HepG2 (cell line): ENCODE measurements around the gene IQCN. TPM values are rescaled to one million over a fixed set of nuclear protein-coding genes. Genes with fewer than 3 reads are reported as not detected.
A peak's percentile ranks its signal among the peaks of the same experiment; 100 is the strongest.

Experiments
- ARHGAP35 ChIP-seq: sonication (generic); formaldehyde crosslinking; IDR thresholded peaks from 2 replicates; pipeline ENCODE4 v1.9.0; 2022; ENCODE audit warnings: mild to moderate bottlenecking, inconsistent platforms, moderate library complexity, missing genetic modification reagents, borderline replicate concordance
- BHLHE40 ChIP-seq: IDR thresholded peaks from 2 replicates; pipeline ENCODE4 v1.6.1; 2011; ENCODE audit warnings: low read length, improper control_type of control experiment
- CENPT ChIP-seq: sonication (generic); formaldehyde crosslinking; IDR thresholded peaks from 2 replicates; pipeline ENCODE4 v1.8.0; 2022; ENCODE audit warnings: low read depth, mild to moderate bottlenecking, moderate library complexity, missing genetic modification reagents
- DMAP1 ChIP-seq: IDR thresholded peaks from 2 replicates; pipeline ENCODE4 v1.6.1; 2016
- ELF3 ChIP-seq: IDR thresholded peaks from 2 replicates; pipeline ENCODE4 v1.6.1; 2016; ENCODE audit warnings: missing genetic modification reagents, missing compliant biosample characterization
- EP300 ChIP-seq, 3 experiments: sonication (generic) in 1 of 3; formaldehyde crosslinking in 1 of 3; IDR thresholded peaks; 2 replicates each; pipeline versions ENCODE4 v1.5.1 to v1.6.1; 2011 to 2020; ENCODE audit warnings: low read depth in 2 of 3, low read length in 2 of 3, borderline replicate concordance in 1 of 3, improper control_type of control experiment in 1 of 3, mild to moderate bottlenecking in 1 of 3, missing genetic modification reagents in 1 of 3, moderate library complexity in 1 of 3
- IRF2 ChIP-seq: IDR thresholded peaks from 2 replicates; pipeline ENCODE4 v1.6.1; 2018; ENCODE audit warnings: missing genetic modification reagents, missing compliant biosample characterization
- KLF16 ChIP-seq, 2 experiments: sonication (generic) in 1 of 2; formaldehyde crosslinking in 1 of 2; IDR thresholded peaks; 2 replicates each; pipeline versions ENCODE4 v1.6.1 to v1.8.0; 2016 to 2023; ENCODE audit warnings: missing genetic modification reagents in 2 of 2, missing compliant biosample characterization in 1 of 2
- PITX1 ChIP-seq: sonication (generic); formaldehyde crosslinking; IDR thresholded peaks from 2 replicates; pipeline ENCODE4 v1.5.1; 2020; ENCODE audit warnings: mild to moderate bottlenecking, missing genetic modification reagents
- RARA ChIP-seq: IDR thresholded peaks from 2 replicates; pipeline ENCODE4 v1.6.1; 2016; ENCODE audit warnings: missing genetic modification reagents, missing compliant biosample characterization
- REPIN1 ChIP-seq: sonication (generic); formaldehyde crosslinking; IDR thresholded peaks from 2 replicates; pipeline ENCODE4 v1.8.0; 2022; ENCODE audit warnings: missing genetic modification reagents, low read depth, mild to moderate bottlenecking, borderline replicate concordance
- SMC3 ChIP-seq: IDR thresholded peaks from 2 replicates; pipeline ENCODE4 v1.6.1; 2011; ENCODE audit warnings: low read length, improper control_type of control experiment
- SOX5 ChIP-seq: IDR thresholded peaks from 2 replicates; pipeline ENCODE4 v1.6.1; 2016; ENCODE audit warnings: borderline replicate concordance
- ZBTB20 ChIP-seq: sonication (generic); formaldehyde crosslinking; IDR thresholded peaks from 2 replicates; pipeline ENCODE4 v1.8.1; 2023; ENCODE audit warnings: missing genetic modification reagents, low read depth, mild to moderate bottlenecking, borderline replicate concordance
- ZFAT ChIP-seq: sonication (generic); formaldehyde crosslinking; conservative IDR thresholded peaks from 2 replicates; pipeline ENCODE4 v1.8.1; 2023; ENCODE audit warnings: missing genetic modification reagents, inconsistent platforms
- ZFX ChIP-seq: sonication (generic); formaldehyde crosslinking; IDR thresholded peaks from 2 replicates; pipeline ENCODE4 v1.4.0; 2020; ENCODE audit warnings: mild to moderate bottlenecking, low read depth, missing genetic modification reagents, moderate library complexity
- ZFYVE20 ChIP-seq: sonication (generic); formaldehyde crosslinking; IDR thresholded peaks from 2 replicates; pipeline ENCODE4 v1.8.0; 2023; ENCODE audit warnings: low read depth, mild to moderate bottlenecking, moderate library complexity, missing genetic modification reagents, borderline replicate concordance
- ZMYM2 ChIP-seq: sonication (generic); formaldehyde crosslinking; IDR thresholded peaks from 2 replicates; pipeline ENCODE4 v1.8.0; 2022; ENCODE audit warnings: mild to moderate bottlenecking, missing genetic modification reagents
- ZNF552 ChIP-seq: sonication (generic); formaldehyde crosslinking; IDR thresholded peaks from 2 replicates; pipeline ENCODE4 v1.9.0; 2022; ENCODE audit warnings: missing genetic modification reagents, mild to moderate bottlenecking, borderline replicate concordance
- ZNF589 ChIP-seq: sonication (generic); formaldehyde crosslinking; conservative IDR thresholded peaks from 2 replicates; pipeline ENCODE4 v1.8.0; 2022; ENCODE audit warnings: mild to moderate bottlenecking, moderate library complexity, missing genetic modification reagents
- ZNF605 ChIP-seq: sonication (generic); formaldehyde crosslinking; IDR thresholded peaks from 2 replicates; pipeline ENCODE4 v1.8.0; 2022; ENCODE audit warnings: mild to moderate bottlenecking, missing genetic modification reagents
- ZNF619 ChIP-seq: sonication (generic); formaldehyde crosslinking; IDR thresholded peaks from 2 replicates; pipeline ENCODE4 v1.4.0; 2020; ENCODE audit warnings: mild to moderate bottlenecking, missing genetic modification reagents
- ZNF674 ChIP-seq: sonication (generic); formaldehyde crosslinking; IDR thresholded peaks from 2 replicates; pipeline ENCODE4 v1.5.0; 2020; ENCODE audit warnings: low read depth, mild to moderate bottlenecking, missing genetic modification reagents
- ZNF7 ChIP-seq: IDR thresholded peaks from 2 replicates; pipeline ENCODE4 v1.6.1; 2016; ENCODE audit warnings: missing biosample characterization, missing genetic modification reagents
- polyA plus RNA-seq, 8 experiments: library from polyadenylated mRNA; depleted of rRNA in 3 of 8; stranded (reverse) in 7 of 8; unstranded in 1 of 8; fragments of >200 nt; fragmentation: Illumina TruSeq in 4 of 8; extraction: Trizol in 4 of 8; gene quantifications; 2 replicates each; pipeline versions ENCODE4 v1.2.1 to v1.2.3, GENCODE V29; 2011 to 2016; ENCODE audit warnings: low read depth in 4 of 8, missing spikeins in 1 of 8, mixed read lengths in 1 of 8; ENCODE audit not compliant: insufficient read depth in 1 of 8
- total RNA-seq, 5 experiments: library from RNA; depleted of rRNA; stranded (reverse); fragments of >200 nt; fragmentation: Illumina TruSeq; extraction: Trizol; gene quantifications; 2 replicates each; pipeline ENCODE4 v1.2.3, GENCODE V29; 2016; ENCODE audit warnings: low read depth in 1 of 5
- TF ChIP-seq, protein P1 (sequence below): IDR thresholded peaks from 2 replicates; pipeline ENCODE4 v1.6.1; 2016; ENCODE audit warnings: control low read depth
- TF ChIP-seq, protein P2 (sequence below): sonication (generic); formaldehyde crosslinking; IDR thresholded peaks from 2 replicates; pipeline ENCODE4 v1.4.0; 2020; ENCODE audit warnings: missing genetic modification reagents
- TF ChIP-seq, protein P3 (sequence below): IDR thresholded peaks from 2 replicates; pipeline ENCODE4 v1.6.1; 2016

Gene IQCN
- total and polyA plus RNA-seq, 2 of the 13 experiments (the other 11 are each of a cell fraction or from before 2014, with no cell fraction given), result 0.04 to 0.18 TPM

- TF ChIP-seq BHLHE40, result peak; percentile 68
- TF ChIP-seq, protein P1, sequence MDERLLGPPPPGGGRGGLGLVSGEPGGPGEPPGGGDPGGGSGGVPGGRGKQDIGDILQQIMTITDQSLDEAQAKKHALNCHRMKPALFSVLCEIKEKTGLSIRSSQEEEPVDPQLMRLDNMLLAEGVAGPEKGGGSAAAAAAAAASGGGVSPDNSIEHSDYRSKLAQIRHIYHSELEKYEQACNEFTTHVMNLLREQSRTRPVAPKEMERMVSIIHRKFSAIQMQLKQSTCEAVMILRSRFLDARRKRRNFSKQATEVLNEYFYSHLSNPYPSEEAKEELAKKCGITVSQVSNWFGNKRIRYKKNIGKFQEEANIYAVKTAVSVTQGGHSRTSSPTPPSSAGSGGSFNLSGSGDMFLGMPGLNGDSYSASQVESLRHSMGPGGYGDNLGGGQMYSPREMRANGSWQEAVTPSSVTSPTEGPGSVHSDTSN (CRISPR knock-in tag), result no peak; the same call in 1 of the 2 replicates
- TF ChIP-seq ZFYVE20, result no peak
- peak; percentile 42; the same call in 1 of the 2 replicates for TF ChIP-seq SOX5 (CRISPR knock-in tag)
- TF ChIP-seq ZNF552 (CRISPR knock-in tag), result no peak
- TF ChIP-seq ZFX (CRISPR knock-in tag), result no peak
- TF ChIP-seq ZNF7 (CRISPR knock-in tag), result no peak
- peak; percentile 95 for TF ChIP-seq ZMYM2 (CRISPR knock-in tag)
- 0 out of 2 replicates have a peak, but pooled peaks have one; percentile 30 for TF ChIP-seq ZBTB20 (CRISPR knock-in tag)
- TF ChIP-seq, protein P2, sequence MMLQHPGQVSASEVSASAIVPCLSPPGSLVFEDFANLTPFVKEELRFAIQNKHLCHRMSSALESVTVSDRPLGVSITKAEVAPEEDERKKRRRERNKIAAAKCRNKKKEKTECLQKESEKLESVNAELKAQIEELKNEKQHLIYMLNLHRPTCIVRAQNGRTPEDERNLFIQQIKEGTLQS (CRISPR knock-in tag), result 0 out of 2 replicates have a peak, but pooled peaks have one; percentile 33
- no peak for TF ChIP-seq REPIN1
- TF ChIP-seq PITX1, result peak; percentile 72
- TF ChIP-seq RARA, result peak; percentile 72
- no peak for TF ChIP-seq ZNF619 (CRISPR knock-in tag)
- TF ChIP-seq KLF16 (CRISPR knock-in tag; IDR thresholded peaks at IDR 0.05), result peak in 1 of 2 experiments; percentile 15; a peak in 1 of 4 replicates
- TF ChIP-seq CENPT (CRISPR knock-in tag), result no peak
- TF ChIP-seq ZFAT (CRISPR knock-in tag), result no peak
- TF ChIP-seq ARHGAP35 (CRISPR knock-in tag), result 0 out of 2 replicates have a peak, but pooled peaks have one; percentile 37
- TF ChIP-seq IRF2 (CRISPR knock-in tag), result no peak
- no peak for TF ChIP-seq ZNF674 (CRISPR knock-in tag)
- TF ChIP-seq, protein P3, sequence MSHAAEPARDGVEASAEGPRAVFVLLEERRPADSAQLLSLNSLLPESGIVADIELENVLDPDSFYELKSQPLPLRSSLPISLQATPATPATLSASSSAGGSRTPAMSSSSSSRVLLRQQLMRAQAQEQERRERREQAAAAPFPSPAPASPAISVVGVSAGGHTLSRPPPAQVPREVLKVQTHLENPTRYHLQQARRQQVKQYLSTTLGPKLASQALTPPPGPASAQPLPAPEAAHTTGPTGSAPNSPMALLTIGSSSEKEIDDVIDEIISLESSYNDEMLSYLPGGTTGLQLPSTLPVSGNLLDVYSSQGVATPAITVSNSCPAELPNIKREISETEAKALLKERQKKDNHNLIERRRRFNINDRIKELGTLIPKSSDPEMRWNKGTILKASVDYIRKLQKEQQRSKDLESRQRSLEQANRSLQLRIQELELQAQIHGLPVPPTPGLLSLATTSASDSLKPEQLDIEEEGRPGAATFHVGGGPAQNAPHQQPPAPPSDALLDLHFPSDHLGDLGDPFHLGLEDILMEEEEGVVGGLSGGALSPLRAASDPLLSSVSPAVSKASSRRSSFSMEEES (CRISPR knock-in tag), result peak; percentile 56; the same call in 1 of the 2 replicates
- 0 out of 2 replicates have a peak, but pooled peaks have one; percentile 18 for TF ChIP-seq ELF3 (CRISPR knock-in tag)
- TF ChIP-seq SMC3, result no peak
- 0 out of 2 replicates have a peak, but pooled peaks have one; percentile 60 for TF ChIP-seq ZNF589 (CRISPR knock-in tag)
- TF ChIP-seq EP300 (IDR thresholded peaks at IDR 0.05; ENCODE audit: low read depth in 2 of 2, low read length in 2 of 2), result peak in 1 of 2 experiments; percentile 34; a peak in 1 of 4 replicates
- peak; percentile 63 for TF ChIP-seq EP300 (CRISPR knock-in tag; IDR thresholded peaks at IDR 0.05; ENCODE audit: borderline replicate concordance)
- 0 out of 2 replicates have a peak, but pooled peaks have one; percentile 11 for TF ChIP-seq DMAP1
- no peak for TF ChIP-seq ZNF605 (CRISPR knock-in tag)
Measured at GRCh38 chr19:18282788-18283141, 8.5 kb upstream of the IQCN start (continued).
